NCI-H526 (cell line): ENCODE results near the gene HCN2.
A peak's percentile ranks its signal among the peaks of the same experiment; 100 is the strongest.

Source experiments
- DNase-seq, 2 experiments: peaks; one replicate each; lab custom pipeline; 2025; lab: John Stamatoyannopoulos, UW

HCN2 gene

DNA sequence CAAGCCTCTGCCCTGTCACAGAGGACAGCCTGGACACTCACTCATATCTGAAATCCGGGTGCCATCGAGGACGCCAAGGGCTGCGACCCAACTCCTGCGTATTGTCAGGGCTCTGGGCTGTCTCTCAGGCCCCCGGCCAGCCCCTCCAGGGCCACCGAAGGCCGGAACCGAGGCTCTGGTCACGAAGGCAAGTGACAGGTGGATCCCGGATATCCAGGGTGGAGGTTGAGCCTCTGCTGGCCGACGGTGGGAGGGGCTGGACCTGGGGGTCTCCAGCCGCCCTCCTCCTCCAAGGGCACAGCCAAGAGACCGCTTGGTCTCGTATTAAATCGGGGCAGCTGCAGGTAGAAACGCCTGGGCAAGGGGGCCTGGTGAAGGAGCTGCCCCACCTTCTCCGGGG is 67.9 kb downstream of the HCN2 start:
- no peak for DNase-seq

DNA sequence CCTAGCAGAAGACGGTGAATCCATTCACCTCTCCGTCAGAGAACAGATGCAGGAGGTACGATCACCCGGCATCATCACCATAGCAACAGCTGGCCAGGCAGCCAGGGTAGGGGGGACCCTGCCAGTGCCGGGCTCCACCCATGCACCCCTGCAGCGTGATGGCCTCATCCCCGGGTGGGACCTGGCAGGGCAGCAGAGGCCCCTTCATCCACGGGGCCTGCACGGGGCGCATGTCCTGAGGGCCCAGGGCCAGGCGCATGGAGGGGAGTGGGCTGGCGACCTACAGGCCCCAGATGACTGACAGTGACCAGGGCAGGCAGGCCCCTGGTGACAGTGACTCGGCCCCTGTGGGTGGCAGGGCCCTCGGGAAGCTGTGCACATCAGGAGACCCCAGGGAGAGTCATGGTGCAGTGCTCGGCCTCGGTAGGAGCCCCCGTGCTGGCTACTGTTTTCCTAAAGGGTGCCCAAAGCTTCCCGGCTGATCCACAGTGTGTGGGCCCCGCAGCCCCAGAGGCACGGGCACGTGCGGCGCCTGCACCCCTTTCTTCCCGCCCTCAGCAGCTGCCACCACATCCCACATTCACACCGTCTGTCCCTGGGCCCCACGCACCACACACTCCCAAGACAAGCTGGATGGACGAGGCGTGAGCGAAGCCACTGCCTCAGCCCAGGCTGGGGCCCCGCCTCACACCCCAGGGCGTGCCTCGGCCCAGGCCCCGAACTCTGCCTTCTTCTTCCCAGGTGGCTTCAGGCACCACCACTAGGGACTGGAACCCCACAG is 68.6 kb downstream of the HCN2 start:
- DNase-seq: no peak

DNA sequence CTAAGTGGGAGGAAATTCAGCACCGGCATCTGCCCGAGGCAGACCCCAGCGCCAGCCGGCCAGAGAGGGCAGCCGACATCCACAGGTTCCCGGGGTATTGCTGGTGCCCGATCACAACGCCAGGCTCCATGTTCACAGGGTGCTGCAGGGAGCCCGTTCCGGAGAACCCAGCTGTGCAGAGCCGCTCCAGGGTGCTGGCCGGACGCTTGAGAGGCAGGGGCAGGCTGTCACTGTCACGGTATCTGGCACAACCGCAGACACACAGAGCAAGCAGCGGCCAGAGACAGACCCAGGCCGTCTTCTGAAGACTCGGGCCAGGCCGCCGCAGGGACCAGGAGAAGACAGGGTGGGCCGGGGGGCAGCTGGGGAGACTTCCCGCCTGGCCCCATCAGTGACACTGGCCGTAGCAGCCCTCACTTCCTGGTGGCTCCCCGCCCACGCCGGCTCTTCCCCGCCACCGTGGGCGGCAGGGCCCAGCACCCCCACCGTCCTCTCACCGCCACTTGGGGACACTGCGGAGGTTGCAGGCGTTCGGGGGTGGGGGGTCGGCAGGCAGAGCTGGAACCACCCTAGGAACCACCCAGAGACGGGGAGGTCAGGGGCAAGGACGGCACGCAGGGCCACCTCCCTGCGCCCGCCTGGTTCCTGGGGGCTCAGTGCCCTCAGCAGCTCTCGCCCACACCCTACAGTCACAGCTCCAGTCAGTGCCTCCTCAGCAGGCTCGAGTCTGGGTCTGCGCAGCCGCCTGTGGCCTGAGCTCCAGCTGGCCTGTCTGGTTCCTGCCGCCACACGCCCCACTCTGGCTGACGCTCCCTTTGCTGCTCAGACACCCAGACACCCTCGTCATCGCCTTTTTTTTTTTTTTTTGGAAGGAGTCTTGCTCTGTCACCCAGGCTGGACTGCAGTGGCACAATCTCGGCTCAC is 69.5 kb downstream of the HCN2 start:
- no peak for DNase-seq

DNA sequence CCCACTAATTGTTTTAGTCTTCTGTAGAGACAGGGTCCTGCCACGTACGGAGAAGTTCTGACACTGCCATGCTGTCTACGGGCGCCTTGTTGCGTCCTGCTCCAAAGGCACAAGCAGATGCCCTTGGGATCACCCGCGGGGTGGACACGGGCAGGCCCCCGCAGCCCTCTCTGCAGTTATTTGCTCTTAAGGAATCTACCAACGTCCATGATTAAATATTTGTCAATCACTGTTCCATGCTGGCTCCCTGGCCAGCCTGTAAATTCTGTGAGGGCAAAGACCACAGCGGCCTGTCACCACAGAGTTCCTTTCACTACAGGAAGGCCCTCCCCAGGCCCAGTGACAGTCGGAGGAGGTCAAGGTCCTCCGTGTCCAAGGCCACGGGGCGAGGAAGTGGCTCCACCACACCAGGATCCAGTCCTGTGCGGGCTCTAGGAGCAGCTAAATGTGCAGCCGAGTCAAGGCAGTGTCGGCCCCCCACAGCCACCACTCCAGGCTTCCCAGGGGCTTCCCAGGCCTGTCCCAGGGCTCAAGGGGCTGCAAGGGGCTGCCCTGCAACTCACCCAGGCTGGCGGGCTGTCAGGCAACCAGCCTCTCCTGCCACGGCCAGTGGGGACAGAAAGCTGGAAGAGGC is 71.2 kb downstream of the HCN2 start:
- DNase-seq: no peak

DNA sequence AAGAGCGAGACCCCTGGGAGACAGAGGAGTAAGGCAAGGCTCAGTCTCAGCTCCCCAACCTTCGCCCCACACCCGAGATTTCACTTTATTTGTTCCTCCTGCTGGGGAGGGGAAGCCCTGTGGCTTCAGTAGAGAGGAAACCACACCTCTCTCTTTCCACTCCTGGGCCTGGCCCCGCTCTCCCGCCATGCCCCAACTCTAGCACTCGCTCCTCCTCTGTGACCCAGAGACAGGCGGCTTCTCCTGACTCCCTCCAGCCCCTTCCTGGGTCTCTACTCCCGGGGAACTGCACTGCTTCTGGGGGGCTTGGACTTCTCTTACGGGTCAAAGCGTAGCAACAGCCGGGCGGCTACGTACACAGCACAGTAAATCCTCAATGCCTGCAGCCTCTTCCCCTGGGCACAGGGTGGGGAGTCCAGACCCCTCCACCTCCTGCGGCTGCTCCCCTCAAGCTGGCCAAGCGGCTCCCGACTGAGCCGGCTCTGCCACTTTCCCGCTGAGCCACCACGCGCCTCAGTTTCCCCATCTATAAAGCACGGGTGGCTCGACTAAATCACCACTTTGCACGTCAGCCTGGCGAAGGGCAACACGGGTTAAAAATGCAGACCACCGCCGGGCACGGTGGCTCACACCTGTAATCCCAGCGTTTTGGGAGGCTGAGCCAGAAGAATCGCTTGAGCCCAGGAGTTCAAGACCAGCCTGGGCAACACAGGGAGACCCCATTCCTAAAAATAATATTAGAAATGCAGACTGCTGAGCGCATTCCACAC is 71.9 kb downstream of the HCN2 start:
- no peak for DNase-seq

DNA sequence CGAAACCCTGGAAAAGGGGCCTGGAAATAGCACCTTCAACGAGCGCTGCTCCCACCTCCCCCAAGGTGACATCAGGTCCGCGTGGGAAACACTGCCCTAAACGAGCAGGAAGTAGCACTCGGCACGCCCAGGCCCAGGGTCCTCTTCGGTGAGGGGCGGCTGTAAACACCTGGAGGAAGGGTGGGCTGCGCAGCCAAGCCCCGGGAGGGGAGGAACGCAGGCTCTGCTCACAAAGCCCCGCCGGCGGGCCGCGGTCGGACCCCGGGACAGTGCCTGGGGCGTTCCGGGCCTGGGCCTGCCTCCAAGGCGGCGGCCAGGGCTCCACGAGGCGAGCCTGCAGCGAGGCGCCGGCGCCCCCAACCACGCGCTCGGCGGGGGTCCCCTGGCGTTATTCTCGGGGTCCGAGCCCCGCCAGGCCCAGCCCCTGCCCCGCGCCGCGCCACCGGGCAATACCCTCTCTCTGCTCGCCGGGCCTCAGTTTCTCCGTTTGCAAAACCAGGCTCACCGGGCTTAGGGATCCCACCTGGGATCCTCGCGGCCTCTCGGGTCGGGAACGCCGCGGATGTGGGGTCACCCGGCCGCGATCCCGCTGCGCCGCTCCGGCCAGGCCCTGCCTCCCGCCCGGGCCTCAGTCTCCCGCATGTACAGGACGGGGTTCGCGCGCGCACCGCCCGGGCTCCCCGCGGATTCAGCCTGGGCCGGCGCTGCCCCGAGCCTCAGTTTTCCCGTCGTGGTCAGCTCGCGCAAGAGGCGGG is 72.7 kb downstream of the HCN2 start:
- peak in 1 of 2 experiments; percentile 28 for DNase-seq

DNA sequence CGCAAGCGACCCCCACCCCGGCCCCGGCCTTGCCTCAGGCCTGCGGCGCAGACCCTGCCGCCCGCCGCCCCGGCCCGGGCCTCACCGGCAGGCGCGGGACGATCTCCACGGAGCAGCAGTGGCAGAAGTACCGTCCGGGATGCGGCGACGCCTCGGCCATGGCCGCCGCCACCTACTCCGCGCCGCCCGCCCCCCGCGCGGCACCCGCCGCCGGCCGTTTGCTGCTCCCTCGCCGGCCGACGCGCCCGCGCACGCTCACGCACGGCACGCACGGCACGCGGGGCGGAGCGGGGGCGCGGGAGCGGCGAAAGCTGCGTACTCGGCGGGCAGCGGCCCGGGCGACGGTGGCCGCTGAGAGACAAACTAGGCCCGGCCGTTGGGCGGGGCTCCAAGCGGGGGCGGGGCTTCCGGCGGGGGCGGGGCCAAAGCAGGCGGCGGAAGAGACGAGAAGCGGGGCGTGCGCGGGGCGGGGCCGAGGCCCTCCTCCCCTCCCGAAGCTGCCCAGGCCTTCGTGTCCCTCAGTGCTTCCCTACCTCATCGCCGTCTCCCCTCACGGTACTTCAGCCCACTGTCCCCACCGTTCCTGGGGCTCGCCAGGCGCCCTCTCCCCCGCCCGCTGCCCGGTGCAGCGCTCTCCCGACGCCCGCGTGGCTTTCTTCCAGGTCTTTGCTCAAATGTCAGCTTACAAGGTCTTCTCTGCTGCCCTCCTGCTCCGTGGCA is 73.4 kb downstream of the HCN2 start, which contains the start of gene RNF126:
Gene RNF126, minus strand, starts transcription at position 253 of the 720 bp plus-strand sequence. Its CDS starts 93 bp downstream, at position 160.
- DNase-seq: peak in 1 of 2 experiments; percentile 84

DNA sequence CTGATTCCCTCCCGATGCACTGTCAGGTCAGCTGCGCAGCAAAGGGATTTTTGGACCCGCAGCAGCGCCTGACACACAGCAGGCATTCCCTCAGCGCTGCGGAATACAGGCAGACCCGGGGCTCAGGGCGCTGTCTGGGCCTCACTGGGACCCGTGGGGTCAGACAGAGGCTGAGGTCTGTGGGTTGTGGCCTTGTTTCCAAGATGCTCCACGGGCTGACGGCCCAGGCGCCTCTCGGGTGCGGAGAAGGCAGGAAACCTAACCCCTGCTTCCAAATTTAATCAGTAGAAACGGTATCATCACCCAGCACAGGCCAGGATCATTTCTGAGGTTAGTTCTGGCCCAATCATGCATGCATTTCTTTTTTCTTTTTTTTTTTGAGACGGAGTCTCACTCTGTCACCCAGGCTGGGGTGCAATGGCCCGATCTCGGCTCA is 74.0 kb downstream of the HCN2 start:
- DNase-seq: no peak

DNA sequence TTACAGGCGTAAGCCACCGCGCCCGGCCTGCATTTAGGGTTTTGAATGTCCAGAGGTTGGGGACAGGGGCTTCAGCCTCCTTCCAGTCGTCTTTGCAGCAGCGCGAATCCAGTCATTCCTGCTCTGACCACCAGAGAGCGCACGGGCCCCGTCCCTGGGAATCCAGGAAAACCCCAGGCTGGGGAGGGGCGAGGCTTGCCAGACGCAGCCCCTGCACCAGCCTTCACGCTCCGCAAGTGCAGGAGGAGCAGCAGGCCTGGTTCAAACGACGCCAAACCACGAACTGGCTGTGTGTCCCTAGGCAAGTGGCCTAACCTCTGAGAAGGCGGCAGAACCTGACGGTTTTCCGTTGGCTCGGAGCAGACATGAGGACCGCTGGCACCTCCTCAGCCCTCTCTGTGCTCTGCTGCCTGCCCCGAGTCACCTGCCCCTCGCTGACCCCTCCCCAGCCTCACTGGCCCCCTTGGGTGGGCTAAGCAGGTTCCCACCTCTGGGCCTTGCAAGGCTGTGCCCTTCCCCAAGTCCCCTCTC is 75.3 kb downstream of the HCN2 start:
- DNase-seq: peak in 1 of 2 experiments; percentile 87
